IMR-90 (cell line): ENCODE results near the gene GSG1L. TPM values are rescaled to one million over a fixed set of nuclear protein-coding genes. Genes with fewer than 3 reads are reported as not detected.

Experiments used
- ATAC-seq: fragments of 200-7000 bp; cut with Tn5 transposase; 2 replicates; pipeline ENCODE4 v1.9.1; 2020; ENCODE audit warnings: low read depth, mild to moderate bottlenecking, moderate library complexity
- BruUV-seq: library from RNA; stranded (reverse); fragments of 400-500 nt; replicated peaks from 2 replicates; lab custom pipeline; 2021; lab: Mats Ljungman, UMichigan
- CTCF ChIA-PET: fragments of 300-600 bp; formaldehyde crosslinking; extraction: SDS; loops from one replicate; lab custom pipeline; 2021; ENCODE audit warnings: antibody characterized with exemption; lab: Yijun Ruan, JAX
- POLR2A ChIA-PET: fragments of 300-600 bp; sonication (Branson Sonifier 250); formaldehyde crosslinking; loops from one replicate; lab custom pipeline; 2022; ENCODE audit warnings: antibody characterized with exemption; ENCODE audit not compliant: unreplicated experiment; lab: Charles Lee
- DNase-seq: peaks from one replicate; pipeline ENCODE4 v3.0.0; 2013
- H2AFZ ChIP-seq: replicated peaks from 2 replicates; pipeline ENCODE3; 2013; ENCODE audit warnings: low read length, mild to moderate bottlenecking; ENCODE audit not compliant: poor library complexity
- H2AK5ac ChIP-seq: 2 replicates; pipeline ENCODE4 v1.6.1; 2013; ENCODE audit warnings: low read depth, low read length, inconsistent platforms
- H2AK9ac ChIP-seq: replicated peaks from 2 replicates; pipeline ENCODE3; 2013; ENCODE audit warnings: mild to moderate bottlenecking, low read depth, low read length, moderate library complexity; ENCODE audit not compliant: poor library complexity
- H2BK120ac ChIP-seq: 2 replicates; pipeline ENCODE4 v1.6.1; 2013; ENCODE audit warnings: low read depth, low read length, inconsistent platforms
- H2BK15ac ChIP-seq: 3 replicates; pipeline ENCODE4 v1.6.1; 2013; ENCODE audit warnings: low read depth, low read length, inconsistent platforms
- H2BK20ac ChIP-seq: 2 replicates; pipeline ENCODE4 v1.6.1; 2013; ENCODE audit warnings: low read depth, mild to moderate bottlenecking, inconsistent platforms, low read length, moderate library complexity
- H2BK5ac ChIP-seq: 2 replicates; pipeline ENCODE4 v1.6.1; 2013; ENCODE audit warnings: mild to moderate bottlenecking, low read depth, low read length, inconsistent platforms; ENCODE audit not compliant: poor library complexity, severe bottlenecking
- H3K14ac ChIP-seq: replicated peaks from 2 replicates; pipeline ENCODE4 v1.6.1; 2013; ENCODE audit warnings: low read depth, low read length, inconsistent platforms
- H3K18ac ChIP-seq: 2 replicates; pipeline ENCODE4 v1.6.1; 2013; ENCODE audit warnings: low read depth, low read length, control low read depth
- H3K23ac ChIP-seq: 2 replicates; pipeline ENCODE4 v1.6.1; 2013; ENCODE audit warnings: low read depth, low read length, inconsistent platforms
- H3K27ac ChIP-seq: 2 replicates; pipeline ENCODE4 v1.5.1; 2013; ENCODE audit warnings: mild to moderate bottlenecking, control low read depth, low read length; ENCODE audit not compliant: insufficient read depth
- H3K27me3 ChIP-seq: 2 replicates; pipeline ENCODE4 v1.6.1; 2013; ENCODE audit warnings: low read length; ENCODE audit not compliant: control insufficient read depth, insufficient read depth
- H3K36me3 ChIP-seq: 2 replicates; pipeline ENCODE4 v1.6.1; 2013; ENCODE audit warnings: low read length, mixed read lengths; ENCODE audit not compliant: control insufficient read depth, insufficient read depth
- H3K4ac ChIP-seq: 2 replicates; pipeline ENCODE4 v1.6.1; 2013; ENCODE audit warnings: low read depth, low read length, inconsistent platforms
- H3K4me1 ChIP-seq: 2 replicates; pipeline ENCODE4 v1.6.1; 2013; ENCODE audit warnings: low read length, mixed read lengths; ENCODE audit not compliant: control insufficient read depth, insufficient read depth
- H3K4me2 ChIP-seq: 2 replicates; pipeline ENCODE4 v1.6.1; 2013; ENCODE audit warnings: low read depth, mild to moderate bottlenecking, control low read depth, low read length, moderate library complexity
- H3K4me3 ChIP-seq: 2 replicates; pipeline ENCODE4 v1.5.1; 2013; ENCODE audit warnings: low read depth, mild to moderate bottlenecking, control low read depth, low read length, moderate library complexity; ENCODE audit not compliant: insufficient read depth
- H3K56ac ChIP-seq: 2 replicates; pipeline ENCODE4 v1.6.1; 2013; ENCODE audit warnings: low read length, inconsistent platforms; ENCODE audit not compliant: insufficient read depth; ENCODE audit errors: extremely low read depth
- H3K79me1 ChIP-seq, 2 experiments: 2 replicates each; pipeline ENCODE4 v1.6.1; 2013; ENCODE audit warnings: low read length in 2 of 2, inconsistent platforms in 1 of 2, low read depth in 1 of 2
- H3K9ac ChIP-seq: 2 replicates; pipeline ENCODE4 v1.6.1; 2013; ENCODE audit warnings: low read depth, low read length, control low read depth
- H3K9me1 ChIP-seq: 2 replicates; pipeline ENCODE4 v1.6.1; 2013; ENCODE audit warnings: low read length, inconsistent platforms; ENCODE audit not compliant: insufficient read depth
- H3K9me3 ChIP-seq: 2 replicates; pipeline ENCODE4 v1.6.1; 2013; ENCODE audit warnings: low read length; ENCODE audit not compliant: control insufficient read depth, insufficient read depth
- H4K20me1 ChIP-seq: 2 replicates; pipeline ENCODE4 v1.6.1; 2013; ENCODE audit warnings: low read length, inconsistent platforms; ENCODE audit not compliant: insufficient read depth
- H4K5ac ChIP-seq: 2 replicates; pipeline ENCODE4 v1.6.1; 2013; ENCODE audit warnings: mild to moderate bottlenecking, low read depth, low read length, control low read depth
- H4K8ac ChIP-seq, 2 experiments: 2 replicates each; pipeline ENCODE4 v1.6.1; 2013; ENCODE audit warnings: low read depth in 2 of 2, low read length in 2 of 2, control low read depth in 1 of 2, inconsistent platforms in 1 of 2
- H4K91ac ChIP-seq: 2 replicates; pipeline ENCODE4 v1.6.1; 2013; ENCODE audit warnings: low read depth, low read length, inconsistent platforms; ENCODE audit not compliant: insufficient read depth
- RAD21 ChIP-seq: IDR thresholded peaks from 2 replicates; pipeline ENCODE4 v1.6.1; 2012; ENCODE audit warnings: low read length, improper control_type of control experiment
- WGBS, 2 experiments: methylation state at CpG; one replicate each; pipeline versions ENCODE4 v1.1.5 to v1.1.7; 2013; ENCODE audit warnings: missing lambda C conversion rate in 2 of 2; ENCODE audit not compliant: insufficient read length in 1 of 2; ENCODE audit errors: extremely low coverage in 2 of 2; 5-methylcytosine and 5-hydroxymethylcytosine counted together
- dilution Hi-C: fragments of 300-500 bp; cut with HindIII; formaldehyde crosslinking; loops from one replicate; pipeline ENCODE4 v1.14.3; 2018; ENCODE audit warnings: low sequenced_read_pairs; ENCODE audit not compliant: unreplicated experiment
- in situ Hi-C: fragments of 300-500 bp; cut with MboI; formaldehyde crosslinking; loops from 3 replicates; pipeline ENCODE4 v1.14.3; 2019; ENCODE audit warnings: low sequenced_read_pairs, inconsistent platforms, mixed read lengths
- intact Hi-C: fragments of 100-400 bp; cut with micrococcal nuclease; formaldehyde crosslinking; loops from 2 replicates; pipeline ENCODE4 v1.10.0; 2022
- polyA plus RNA-seq, 3 experiments: library from polyadenylated mRNA; depleted of rRNA; stranded (reverse); fragments of >200 nt; gene quantifications; 2 replicates each; pipeline ENCODE4 v1.2.3, GENCODE V29; 2012; ENCODE audit warnings: low replicate concordance in 1 of 3
- total RNA-seq: library from RNA; depleted of rRNA; stranded (reverse); fragments of >200 nt; gene quantifications from 2 replicates; pipeline ENCODE4 v1.2.3, GENCODE V29; 2012

GSG1L gene
- total and polyA plus RNA-seq, 2 of the 4 experiments (the other 2 are of a cell fraction), result not detected

DNA sequence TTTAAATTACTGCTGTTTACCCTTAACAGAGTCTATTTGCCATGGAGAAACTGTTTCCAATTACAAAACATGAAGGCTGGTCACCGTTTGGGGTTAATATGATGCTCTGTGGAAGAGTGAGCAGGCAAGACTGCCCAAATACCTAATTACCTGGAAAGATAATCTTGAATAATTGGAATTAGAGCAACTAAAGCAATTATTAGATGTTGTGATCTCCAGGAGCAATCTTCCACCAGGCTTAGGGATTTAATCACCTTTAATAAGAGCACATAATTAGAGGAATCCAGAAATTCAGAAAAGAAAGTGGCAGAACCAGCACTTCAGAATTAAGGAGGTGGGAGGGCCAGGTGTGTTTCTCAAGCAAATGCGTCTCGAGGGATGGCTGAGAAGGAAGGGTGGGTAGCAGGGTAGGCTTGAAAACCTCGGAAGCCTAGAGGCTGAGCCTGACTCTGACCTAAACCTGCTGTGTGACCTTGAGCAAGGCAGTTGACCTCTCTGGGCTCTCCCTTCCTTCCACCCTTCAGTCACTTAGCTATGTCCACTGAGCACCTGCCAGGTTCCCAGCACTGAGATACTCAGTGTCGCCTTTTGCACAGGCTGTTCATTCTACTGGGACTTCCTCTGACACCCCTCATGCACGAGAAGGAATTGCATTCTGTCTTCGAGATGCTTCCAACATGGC, 113.2 kb downstream of the GSG1L start:
- Histone ChIP-seq H3K4me3 (no peak overlapping the region), H3K23ac (no peak overlapping the region), H2AK5ac (no peak overlapping the region), H3K4me2 (no peak overlapping the region), H2AFZ (no peak overlapping the region), H3K79me1 (no peaks in the 10 kb centered on the region), H2AK9ac (no peak overlapping the region), H2BK20ac (no peak overlapping the region), H3K27me3 (peaks cover 17% of the 10 kb centered on the region), H3K18ac (no peak overlapping the region), H4K91ac (no peak overlapping the region), H4K5ac (no peak overlapping the region), H3K9me3 (no peaks in the 10 kb centered on the region; the same call in 1 of the 2 replicates), H2BK15ac (no peak overlapping the region), H4K20me1 (no peaks in the 10 kb centered on the region), H3K4ac (no peak overlapping the region), H2BK120ac (no peak overlapping the region), H3K4me1 (no peaks in the 10 kb centered on the region), H3K14ac (no peak overlapping the region), H4K8ac (no peak overlapping the region), H3K9ac (no peak overlapping the region), H3K9me1 (no peaks in the 10 kb centered on the region), H3K36me3 (no peaks in the 10 kb centered on the region), H3K56ac (no peak overlapping the region), H2BK5ac (no peak overlapping the region), H3K27ac (no peak overlapping the region)
- in situ Hi-C loops, result no loop called here
- no peak for TF ChIP-seq RAD21
- 68% methylated on average over 4 of the region's 7 CpGs; no CpG with 5 or more reads in 1 of the 2 experiments for WGBS, 2 experiments
- POLR2A ChIA-PET, result no interaction called here
- ATAC-seq (no peak), DNase-seq (no peak)
- dilution Hi-C loops, result no loop called here
- intact Hi-C loops, result no loop called here
- BruUV-seq, result no TSS peak
- CTCF ChIA-PET, result no interaction called here
